Measurements from ENCODE around the gene TGFB3. TPM values are rescaled to one million over a fixed set of nuclear protein-coding genes. Genes with fewer than 3 reads are reported as not detected.
A peak's percentile ranks its signal among the peaks of the same experiment; 100 is the strongest.

TGFB3 gene
- total and polyA plus RNA-seq, 12 donors: 12.7 to 102 (median 45.0) TPM

DNA sequence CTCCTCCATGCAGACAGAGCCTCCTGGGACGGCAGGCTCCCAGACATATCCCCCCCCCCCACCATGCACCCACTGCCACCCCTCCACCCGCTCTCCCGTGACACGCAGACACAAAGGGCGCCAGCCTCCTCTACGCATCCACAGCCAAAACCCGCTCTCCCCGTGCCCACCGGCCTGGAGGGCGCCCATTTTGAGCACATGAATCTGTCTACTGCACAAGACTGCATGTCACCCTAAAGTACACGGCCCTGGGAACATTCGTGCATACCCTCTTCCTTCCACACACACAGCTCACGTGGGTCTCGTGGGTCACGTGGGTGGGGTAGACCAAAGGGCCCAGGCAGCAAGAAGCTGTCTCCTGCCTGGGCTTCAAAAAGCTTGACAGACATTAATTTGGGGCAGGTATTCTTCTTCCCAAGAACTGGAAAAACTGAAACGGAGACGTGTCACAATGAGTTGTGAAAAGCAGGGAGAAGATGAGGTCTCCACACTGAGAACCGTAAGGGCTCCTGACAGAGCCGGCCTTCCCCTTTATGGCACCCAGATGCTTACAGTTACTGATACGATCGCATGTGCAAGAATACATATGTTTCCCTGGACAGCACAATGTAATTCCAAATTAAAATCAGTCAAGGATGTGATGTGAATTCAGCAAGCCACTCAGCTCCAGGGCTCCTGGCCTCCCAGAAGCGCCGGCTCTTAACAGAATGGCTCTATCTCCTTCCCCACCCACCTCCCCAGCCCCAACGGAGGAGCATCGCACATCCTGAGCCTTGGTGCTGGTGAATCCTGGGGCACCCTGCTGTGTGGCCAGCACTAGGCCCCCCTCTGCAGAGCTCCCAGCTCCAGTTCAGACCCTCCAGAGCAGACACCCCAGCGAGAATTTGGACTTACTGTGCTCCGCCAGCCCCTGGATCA is 1.9 kb downstream of the TGFB3 start:
- intact Hi-C loops (cut with DNase I): loop anchor here (5.0 kb wide), 2 partner anchors 73 to 273 kb away; no protein-coding TSS in a partner anchor
- 67 to 75% (median 71%) methylated on average over 24 to 27 of the region's 27 CpGs for WGBS, 4 donors
- Histone ChIP-seq H3K27ac (peak overlapping the region in 2 of 5 donors; percentile 31 to 59), H3K9me3 (replicated peaks in 1 of 3) (no peaks in the 10 kb centered on the region), H3K36me3 (replicated peaks in 1 of 2) (no peaks in the 10 kb centered on the region), H3K4me3 (peak overlapping the region in 1 of 4 donors; percentile 68), H3K4me1 (replicated peaks in 1 of 2) (peaks cover 10 to 28% of the 10 kb centered on the region in 2 donors), H3K27me3 (no peaks in the 10 kb centered on the region)
- peak in 3 of 7 donors; percentile 17 to 33 (median 19) for DNase-seq
- no peak for TF ChIP-seq POLR2A (IDR thresholded peaks at IDR 0.05)
- TF ChIP-seq, protein P1, sequence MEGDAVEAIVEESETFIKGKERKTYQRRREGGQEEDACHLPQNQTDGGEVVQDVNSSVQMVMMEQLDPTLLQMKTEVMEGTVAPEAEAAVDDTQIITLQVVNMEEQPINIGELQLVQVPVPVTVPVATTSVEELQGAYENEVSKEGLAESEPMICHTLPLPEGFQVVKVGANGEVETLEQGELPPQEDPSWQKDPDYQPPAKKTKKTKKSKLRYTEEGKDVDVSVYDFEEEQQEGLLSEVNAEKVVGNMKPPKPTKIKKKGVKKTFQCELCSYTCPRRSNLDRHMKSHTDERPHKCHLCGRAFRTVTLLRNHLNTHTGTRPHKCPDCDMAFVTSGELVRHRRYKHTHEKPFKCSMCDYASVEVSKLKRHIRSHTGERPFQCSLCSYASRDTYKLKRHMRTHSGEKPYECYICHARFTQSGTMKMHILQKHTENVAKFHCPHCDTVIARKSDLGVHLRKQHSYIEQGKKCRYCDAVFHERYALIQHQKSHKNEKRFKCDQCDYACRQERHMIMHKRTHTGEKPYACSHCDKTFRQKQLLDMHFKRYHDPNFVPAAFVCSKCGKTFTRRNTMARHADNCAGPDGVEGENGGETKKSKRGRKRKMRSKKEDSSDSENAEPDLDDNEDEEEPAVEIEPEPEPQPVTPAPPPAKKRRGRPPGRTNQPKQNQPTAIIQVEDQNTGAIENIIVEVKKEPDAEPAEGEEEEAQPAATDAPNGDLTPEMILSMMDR (IDR thresholded peaks at IDR 0.05): no peak

DNA sequence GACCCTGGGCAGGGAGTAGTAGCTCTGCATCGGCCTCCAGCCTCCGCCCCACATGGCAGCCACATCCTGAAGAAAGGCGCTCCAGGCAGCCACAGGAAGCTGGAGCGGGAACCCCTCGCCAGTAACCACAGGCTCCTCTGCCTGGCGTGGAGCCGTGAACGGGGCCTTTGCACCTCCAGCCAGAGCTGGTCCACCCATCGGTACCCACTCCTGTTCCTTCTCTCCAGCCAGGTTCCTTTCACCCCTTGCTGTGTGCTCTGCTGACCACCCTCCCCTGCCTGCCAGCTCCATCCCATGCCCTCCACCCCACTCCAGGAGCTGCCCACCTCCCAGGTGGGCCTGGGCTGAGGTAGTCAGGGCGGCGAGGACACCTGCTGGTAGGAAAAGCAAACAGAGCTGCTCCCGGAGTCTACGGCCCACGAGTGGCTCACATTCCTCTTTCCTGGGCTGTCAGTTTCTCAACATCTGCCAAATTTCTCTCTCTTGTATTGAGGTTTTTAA is 2.7 kb downstream of the TGFB3 start:
- Histone ChIP-seq H3K4me1 (replicated peaks in 1 of 2) (peaks cover 10 to 28% of the 10 kb centered on the region in 2 donors), H3K27ac (no peak overlapping the region), H3K4me3 (no peak overlapping the region), H3K27me3 (no peaks in the 10 kb centered on the region), H3K9me3 (replicated peaks in 1 of 3) (no peaks in the 10 kb centered on the region), H3K36me3 (replicated peaks in 1 of 2) (no peaks in the 10 kb centered on the region)
- peak in 4 of 7 donors; percentile 21 to 64 (median 40) for DNase-seq
- WGBS, 4 donors: 45 to 54% (median 51%) methylated on average over 5 to 14 of the region's 14 CpGs
- no peak for TF ChIP-seq POLR2A (IDR thresholded peaks at IDR 0.05)
- TF ChIP-seq, protein P1 (IDR thresholded peaks at IDR 0.05): peak in 5 of 6 experiments; percentile 37 to 57 (median 50)
- intact Hi-C loops (cut with DNase I): loop anchor here in 1 of 2 donors (5.0 kb wide), 1 partner anchor 72 kb away; no protein-coding TSS in a partner anchor

DNA sequence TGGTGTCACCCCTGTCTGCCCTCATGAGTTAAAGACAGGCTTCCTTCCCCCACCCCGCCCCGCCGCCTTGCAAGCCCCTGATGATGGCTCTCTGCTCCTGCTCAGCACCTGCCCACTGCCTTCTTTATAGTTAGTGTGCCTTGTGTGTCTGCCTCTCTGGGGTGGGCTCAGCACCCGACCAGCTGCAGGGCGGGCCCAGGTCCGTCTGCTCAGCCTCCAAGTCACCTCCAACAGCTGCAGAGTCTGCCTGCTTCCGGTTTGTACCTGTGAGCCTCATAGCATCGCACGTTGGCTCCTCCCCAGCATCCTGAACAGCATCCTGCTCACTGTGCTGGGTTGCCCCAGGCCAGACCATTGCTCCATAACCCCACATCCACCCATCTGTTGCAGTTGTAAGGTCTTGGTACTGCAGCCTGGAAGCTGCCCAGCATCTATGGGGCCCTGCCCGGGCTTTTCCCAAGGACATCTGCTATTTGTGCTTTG is 3.5 kb downstream of the TGFB3 start:
- no peak overlapping the region for H3K27ac ChIP-seq
- intact Hi-C loops (cut with DNase I): loop anchor here in 1 of 2 donors (5.0 kb wide), 1 partner anchor 71 kb away; no protein-coding TSS in a partner anchor
- no peaks in the 10 kb centered on the region for H3K9me3 ChIP-seq (replicated peaks in 1 of 3)
- no peaks in the 10 kb centered on the region for H3K27me3 ChIP-seq
- TF ChIP-seq, protein P1 (IDR thresholded peaks at IDR 0.05): no peak
- TF ChIP-seq POLR2A (IDR thresholded peaks at IDR 0.05): no peak
- peaks cover 10 to 28% of the 10 kb centered on the region in 2 donors for H3K4me1 ChIP-seq (replicated peaks in 1 of 2)
- no peaks in the 10 kb centered on the region for H3K36me3 ChIP-seq (replicated peaks in 1 of 2)
- 68 to 77% (median 70%) methylated on average over 8 to 10 of the region's 10 CpGs for WGBS, 4 donors
- no peak overlapping the region for H3K4me3 ChIP-seq
- DNase-seq: peak in 2 of 7 donors; percentile 24 to 47

DNA sequence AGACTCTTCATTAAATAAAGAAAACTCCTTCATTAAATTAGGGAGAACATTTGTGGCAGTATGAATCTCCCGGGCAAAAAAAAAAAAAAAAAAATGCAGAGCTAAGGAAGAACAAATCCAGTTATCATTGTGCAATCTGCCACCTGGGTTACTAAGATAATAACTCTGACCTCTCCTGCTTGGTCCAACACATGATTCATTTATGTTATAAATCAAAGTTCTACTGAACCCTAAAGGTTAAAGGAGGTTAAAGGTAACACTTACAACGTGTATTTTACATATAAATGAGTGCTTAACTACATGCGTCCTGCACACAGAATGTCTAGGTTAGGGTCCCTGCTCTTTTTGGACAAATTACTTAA is 4.2 kb downstream of the TGFB3 start:
- peak in 1 of 7 donors; percentile 24 for DNase-seq
- WGBS, 4 donors: 29 to 46% (median 42%) methylated on average over 3 of the region's 3 CpGs
- Histone ChIP-seq H3K27ac (no peak overlapping the region), H3K36me3 (replicated peaks in 1 of 2) (no peaks in the 10 kb centered on the region), H3K9me3 (replicated peaks in 1 of 3) (no peaks in the 10 kb centered on the region), H3K4me1 (replicated peaks in 1 of 2) (peaks cover 6 to 23% of the 10 kb centered on the region in 2 donors), H3K4me3 (no peak overlapping the region), H3K27me3 (no peaks in the 10 kb centered on the region)
- intact Hi-C loops (cut with DNase I): loop anchor here in 1 of 2 donors (5.0 kb wide), 1 partner anchor 70 kb away; no protein-coding TSS in a partner anchor
- TF ChIP-seq, protein P1 (IDR thresholded peaks at IDR 0.05): no peak
- no peak for TF ChIP-seq POLR2A (IDR thresholded peaks at IDR 0.05)

Measured in adrenal gland (tissue), 12 donors.